ENCODE results near the gene AGO1.
"Not testable (repeated sequence)": the region's sequence is repeated elsewhere in the genome, so short reads cannot be mapped to it uniquely, and the experiment has no call there.

The AGO1 gene

DNA sequence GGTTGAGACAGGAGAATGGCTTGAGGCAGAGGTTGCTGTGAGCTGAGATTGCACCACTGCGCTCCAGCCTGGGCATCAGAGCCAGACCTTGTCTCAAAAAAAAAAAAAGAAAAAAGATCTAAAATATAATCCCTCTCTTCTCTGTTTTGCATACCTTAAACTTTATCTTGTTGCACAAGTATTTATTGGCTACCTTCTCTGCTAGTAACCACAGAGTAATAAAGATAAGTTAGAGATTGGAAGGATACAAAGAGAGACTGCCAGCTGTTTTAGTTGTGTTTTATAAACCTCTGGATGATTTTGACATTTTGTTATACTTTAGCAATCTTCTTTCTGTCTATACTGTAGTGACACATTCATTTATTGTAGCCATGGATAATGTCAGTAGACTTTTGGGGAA lies 75.5 kb downstream of the AGO1 start:
- H3K4me3 ChIP-seq (ENCODE audit: low read length): no peak overlapping the region
- no peak for TF ChIP-seq ZNF274 (IDR thresholded peaks at IDR 0.05; ENCODE audit: low read depth, low read length)

DNA sequence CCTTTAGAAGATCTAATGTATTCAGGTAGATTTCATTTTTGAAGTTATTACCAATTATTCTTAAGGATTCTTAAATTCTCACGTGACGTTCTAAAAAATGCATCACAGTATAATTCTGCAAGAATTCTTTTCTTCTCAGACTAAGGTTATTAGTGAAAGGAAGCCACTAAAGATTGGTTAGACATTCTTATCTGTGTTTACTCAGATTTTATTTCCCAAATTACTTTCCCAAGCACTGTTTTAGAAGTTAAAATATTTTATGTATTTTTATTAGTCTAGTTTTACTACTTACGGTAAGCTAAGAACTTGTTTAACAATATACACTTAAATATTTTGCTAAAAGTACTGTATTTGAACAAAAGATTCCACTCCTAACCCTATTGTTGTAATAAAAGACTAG lies 76.3 kb downstream of the AGO1 start:
- H3K4me3 ChIP-seq (ENCODE audit: low read length): no peak overlapping the region
- no peak for TF ChIP-seq ZNF274 (IDR thresholded peaks at IDR 0.05; ENCODE audit: low read depth, low read length)

DNA sequence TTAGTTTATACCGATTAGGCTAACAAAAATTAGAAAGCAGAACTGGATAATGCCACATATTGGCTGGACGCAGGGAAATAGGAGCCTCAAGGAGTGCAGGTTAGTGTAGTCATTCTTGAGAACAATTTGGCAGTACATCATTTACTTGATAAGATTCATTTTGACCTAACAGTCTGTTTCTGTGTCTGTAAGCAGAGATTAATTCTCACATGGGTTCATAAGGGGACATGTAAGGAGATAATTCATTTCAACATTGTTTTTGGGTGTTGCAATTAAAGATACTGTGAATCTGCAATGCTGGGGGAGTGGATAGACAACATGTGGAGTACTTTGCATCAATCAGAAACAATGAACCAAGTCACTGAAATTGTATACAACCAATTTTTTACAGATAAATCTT lies 79.9 kb downstream of the AGO1 start:
- TF ChIP-seq ZNF274 (IDR thresholded peaks at IDR 0.05; ENCODE audit: low read depth, low read length): no peak
- no peak overlapping the region for H3K4me3 ChIP-seq (ENCODE audit: low read length)

DNA sequence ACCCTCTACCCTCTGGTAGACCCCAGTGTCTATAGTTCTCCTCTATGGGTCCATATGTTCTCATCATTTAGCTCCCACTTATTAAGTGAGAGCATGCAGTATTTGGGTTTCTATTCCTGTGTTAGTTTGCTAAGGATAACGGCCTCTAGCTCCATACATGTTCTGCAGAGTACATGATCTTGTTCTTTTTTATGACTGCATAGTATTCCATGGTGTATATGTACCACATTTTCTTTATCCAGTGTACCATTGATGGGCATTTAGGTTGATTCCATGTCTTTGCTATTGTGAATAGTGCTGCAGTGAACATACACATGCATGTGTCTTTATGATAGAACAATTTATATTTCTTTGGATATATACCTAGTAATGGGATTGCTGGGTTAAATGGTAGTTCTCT lies 81.3 kb downstream of the AGO1 start:
- H3K4me3 ChIP-seq (ENCODE audit: low read length): not testable (repeated sequence)

DNA sequence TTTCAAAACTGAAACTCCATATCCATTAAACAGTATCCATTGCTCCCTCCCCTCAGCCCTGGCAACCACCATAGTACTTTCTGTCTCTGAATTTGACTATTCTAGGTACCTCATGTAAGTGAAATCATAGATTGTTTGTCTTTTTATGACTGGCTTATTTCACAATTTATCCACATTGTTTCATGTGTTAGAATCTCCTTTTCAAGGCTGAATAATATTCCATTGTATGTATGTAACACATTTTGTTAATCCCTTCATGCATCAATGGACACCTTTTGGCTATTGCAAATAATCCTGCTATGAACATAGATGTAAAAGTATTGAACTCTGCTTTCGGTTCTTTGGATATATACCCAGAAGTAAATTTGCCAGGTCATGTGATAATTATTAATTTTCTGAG lies 85.4 kb downstream of the AGO1 start:
- TF ChIP-seq ZNF274 (IDR thresholded peaks at IDR 0.05; ENCODE audit: low read depth, low read length): no peak
- H3K4me3 ChIP-seq (ENCODE audit: low read length): no peak overlapping the region

DNA sequence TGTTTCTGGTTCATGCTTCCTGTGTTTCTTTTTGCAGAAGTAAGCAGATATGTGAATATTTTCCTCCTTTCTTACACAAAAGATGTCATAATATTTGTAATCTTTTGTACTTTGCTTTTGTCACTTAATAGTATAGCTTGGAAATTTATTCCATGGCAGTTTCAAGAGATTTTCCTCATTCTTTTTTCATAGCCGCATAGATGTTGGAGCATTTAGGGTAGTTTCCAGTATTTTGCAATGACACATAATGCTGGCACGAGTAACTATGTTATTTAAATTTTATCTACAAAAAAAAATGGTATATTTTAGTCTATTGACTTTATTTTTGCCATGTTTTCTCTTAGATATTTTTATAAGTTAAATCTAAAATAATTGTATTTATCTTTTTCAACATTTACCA lies 88.6 kb downstream of the AGO1 start:
- no peak overlapping the region for H3K4me3 ChIP-seq (ENCODE audit: low read length)
- TF ChIP-seq ZNF274 (IDR thresholded peaks at IDR 0.05; ENCODE audit: low read depth, low read length): no peak

DNA sequence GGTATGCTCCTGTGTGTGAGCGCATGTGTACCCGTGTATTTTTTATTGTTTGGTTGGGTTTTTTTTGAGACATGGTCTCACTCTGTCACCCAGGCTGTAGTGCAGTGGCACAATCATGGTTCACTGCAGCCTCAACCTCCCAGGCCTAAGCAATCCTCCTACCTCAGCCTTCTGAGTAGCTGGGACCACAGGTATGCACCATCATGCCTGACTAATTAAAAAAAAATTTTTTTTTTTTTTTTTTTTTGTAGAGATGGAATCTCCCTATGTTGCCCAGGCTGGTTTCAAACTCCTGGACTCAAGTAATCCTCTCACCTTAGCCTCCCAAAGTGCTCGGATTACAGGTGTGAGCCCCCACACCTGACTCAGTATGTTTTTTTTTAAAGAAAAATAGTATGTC lies 89.6 kb downstream of the AGO1 start:
- not testable (repeated sequence) for H3K4me3 ChIP-seq (ENCODE audit: low read length)

DNA sequence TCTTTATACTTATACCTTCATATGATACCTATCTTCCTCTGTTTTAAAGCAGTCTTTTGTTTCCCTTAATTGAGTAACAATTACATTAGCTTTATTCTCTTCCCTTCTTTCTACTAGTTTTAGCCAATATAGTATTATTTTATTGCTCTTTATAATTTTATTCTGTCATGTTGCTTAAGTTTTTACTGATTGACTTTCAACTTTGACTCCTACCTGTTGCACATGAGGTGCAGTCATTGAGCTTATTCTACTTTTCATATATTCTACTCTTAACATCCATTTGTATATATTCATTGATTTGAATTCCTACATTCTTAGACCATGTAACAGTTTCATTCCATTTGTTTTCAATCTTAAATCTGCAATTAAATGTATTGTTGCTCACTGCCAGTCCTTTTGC lies 97.1 kb downstream of the AGO1 start:
- no peak overlapping the region for H3K4me3 ChIP-seq (ENCODE audit: low read length)
- TF ChIP-seq ZNF274 (IDR thresholded peaks at IDR 0.05; ENCODE audit: low read depth, low read length): no peak

All from GM08714 (cell line).